Psoas muscle (tissue), 8 donors: ENCODE results near the gene NIPAL1. TPM values are rescaled to one million over a fixed set of nuclear protein-coding genes. Genes with fewer than 3 reads are reported as not detected.

ENCODE experiments used
- ATAC-seq, 4 donors: fragments of 200-7000 bp; cut with Tn5 transposase; one replicate each; pipeline ENCODE4 v1.9.1; 2020; ENCODE audit warnings: moderate library complexity in 3 of 4, mild to moderate bottlenecking in 2 of 4
- DNase-seq, 2 donors: peaks; one replicate each; pipeline ENCODE4 v3.0.0-alpha.2; 2020
- H3K27ac ChIP-seq: fragments of 200-600 bp; one replicate; pipeline ENCODE4 v1.8.0; 2022
- H3K27me3 ChIP-seq, 3 donors: fragments of 200-600 bp in 1 of 3; one replicate each; pipeline versions ENCODE4 v1.6.1 to v1.8.0; 2013 to 2022; ENCODE audit warnings: low read length in 2 of 3, mild to moderate bottlenecking in 2 of 3, moderate library complexity in 1 of 3; ENCODE audit not compliant: insufficient read depth in 3 of 3
- H3K36me3 ChIP-seq, 2 donors: fragments of 200-600 bp in 1 of 2; one replicate each; pipeline versions ENCODE4 v1.6.1 to v1.8.0; 2013 to 2022; ENCODE audit warnings: low read depth in 1 of 2, mild to moderate bottlenecking in 1 of 2, moderate library complexity in 1 of 2; ENCODE audit not compliant: insufficient read depth in 1 of 2
- H3K4me1 ChIP-seq: fragments of 200-600 bp; one replicate; pipeline ENCODE4 v1.8.0; 2022
- H3K4me3 ChIP-seq: fragments of 200-600 bp; one replicate; pipeline ENCODE4 v1.8.0; 2022; ENCODE audit warnings: mild to moderate bottlenecking
- H3K9me3 ChIP-seq: fragments of 200-600 bp; one replicate; pipeline ENCODE4 v1.8.0; 2022
- CTCF ChIP-seq: fragments of 200-600 bp; IDR thresholded peaks from one replicate; pipeline ENCODE4 v1.8.0; 2022; ENCODE audit warnings: antibody characterized with exemption
- WGBS, 3 donors: extraction: QIAGEN DNeasy Blood & Tissue Kit; methylation state at CpG; one replicate each; pipeline versions ENCODE4 v1.1.6 to v1.1.7; 2013; 5-methylcytosine and 5-hydroxymethylcytosine counted together
- intact Hi-C, 2 donors: fragments of 100-400 bp; cut with DNase I; formaldehyde crosslinking; loops; one replicate each; pipeline versions ENCODE4 v1.11.0 to v1.14.2; 2022
- polyA plus RNA-seq, 3 donors: library from polyadenylated mRNA; stranded (reverse); fragments of 200-250 nt; gene quantifications; one replicate each; pipeline ENCODE4 v1.2.3, GENCODE V29; 2013
- total RNA-seq, 4 donors: library from RNA; stranded (reverse); fragmentation: NEBNext Ultra II Directional in 2 of 4; extraction: Animal tissue kit (Norgen Biotek cat#: 25700) in 2 of 4; gene quantifications; one replicate each; pipeline versions ENCODE4 v1.2.1 to v1.2.4, GENCODE V29; 2021 to 2023
- donor health status: healthy with polysubstance abuse.
- donor health status: DM: no; HTN: no; CAD: no; lungs with moderate emphysema.
- donor health status: Bipolar disorder and iron deficiency.
- donor health status: healthy.
- donor health status: DM: yes; HTN: yes; CAD: no.
- donor health status: DM: no; HTN: no; CAD: no.
- donor health status: DM: no; HTN: no; CAD: no.
- donor health status: DM: yes; HTN: yes; CAD: no.

The NIPAL1 gene
- total and polyA plus RNA-seq, 7 donors: 0.41 to 2.3 (median 0.79) TPM

- WGBS, 3 donors: 77 to 85% (median 82%) methylated on average over 5 of the region's 5 CpGs
- TF ChIP-seq CTCF: no peak
- no peak for ATAC-seq
Measured at GRCh38 chr4:48058617-48059530, 42.3 kb downstream of the NIPAL1 start.

GRCh38 chr4:48064349-48064748, 47.8 kb downstream of the NIPAL1 start:
- H3K4me1 ChIP-seq: no peaks in the 10 kb centered on the region
- intact Hi-C loops: no loop called here
- ATAC-seq (no peak), DNase-seq (no peak)
- H3K27me3 ChIP-seq: no peaks in the 10 kb centered on the region
- no peak overlapping the region for H3K27ac ChIP-seq
- WGBS, 3 donors: 76 to 87% (median 82%) methylated on average over 3 of the region's 3 CpGs
- TF ChIP-seq CTCF: no peak
- H3K36me3 ChIP-seq: no peaks in the 10 kb centered on the region
- H3K9me3 ChIP-seq: peaks cover 3% of the 10 kb centered on the region
- no peak overlapping the region for H3K4me3 ChIP-seq

More at GRCh38 chr4:48058617-48059530, 42.3 kb downstream of the NIPAL1 start:
- H3K36me3 ChIP-seq: no peaks in the 10 kb centered on the region
- H3K4me1 ChIP-seq: no peaks in the 10 kb centered on the region
- no peak overlapping the region for H3K4me3 ChIP-seq
- DNase-seq: no peak
- no peak overlapping the region for H3K27ac ChIP-seq
- no peaks in the 10 kb centered on the region for H3K27me3 ChIP-seq
- intact Hi-C loops: no loop called here
- H3K9me3 ChIP-seq: peaks cover 3% of the 10 kb centered on the region

- H3K4me3 ChIP-seq: no peak overlapping the region
- no peaks in the 10 kb centered on the region for H3K36me3 ChIP-seq
- no peaks in the 10 kb centered on the region for H3K4me1 ChIP-seq
- intact Hi-C loops: no loop called here
- no peak for TF ChIP-seq CTCF
- ATAC-seq (no peak), DNase-seq (no peak)
- H3K9me3 ChIP-seq: peaks cover 3% of the 10 kb centered on the region
- no peak overlapping the region for H3K27ac ChIP-seq
- 94 to 100% (median 95%) methylated on average over 1 of the region's 1 CpG for WGBS, 3 donors
- no peaks in the 10 kb centered on the region for H3K27me3 ChIP-seq
Measured at GRCh38 chr4:48065587-48066052, 49.0 kb downstream of the NIPAL1 start.

DNA sequence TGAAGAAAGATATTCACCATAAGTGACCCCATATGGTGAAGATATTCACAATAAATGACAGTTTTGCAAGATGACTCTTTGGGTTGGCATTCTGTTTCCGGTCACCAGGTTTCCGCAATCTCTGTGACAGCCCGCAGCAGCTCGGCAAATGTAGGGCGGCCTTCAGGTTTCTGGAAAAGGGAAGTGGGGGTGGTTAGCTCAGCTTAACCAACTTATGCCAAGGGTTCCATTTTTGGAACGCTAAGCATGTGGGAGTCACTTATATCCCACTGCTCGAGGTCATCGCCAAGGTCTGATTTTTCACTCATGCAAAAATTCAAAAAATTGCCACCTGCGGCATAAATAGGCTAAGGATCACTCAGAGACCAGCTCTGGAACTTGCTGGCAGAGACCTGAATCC, 51.0 kb downstream of the NIPAL1 start:
- Histone ChIP-seq H3K36me3 (no peaks in the 10 kb centered on the region), H3K27me3 (no peaks in the 10 kb centered on the region), H3K9me3 (no peaks in the 10 kb centered on the region), H3K27ac (no peak overlapping the region), H3K4me3 (no peak overlapping the region), H3K4me1 (no peaks in the 10 kb centered on the region)
- ATAC-seq (no peak), DNase-seq (no peak)
- no peak for TF ChIP-seq CTCF
- intact Hi-C loops: no loop called here
- 85 to 90% (median 90%) methylated on average over 9 of the region's 9 CpGs for WGBS, 3 donors
